ENCODE results near the gene CCDC171. TPM values are rescaled to one million over a fixed set of nuclear protein-coding genes. Genes with fewer than 3 reads are reported as not detected.
A peak's percentile ranks its signal among the peaks of the same experiment; 100 is the strongest.

CCDC171 gene
- total RNA-seq, 1 donor from 2014 or later, result 1.2 TPM

DNA sequence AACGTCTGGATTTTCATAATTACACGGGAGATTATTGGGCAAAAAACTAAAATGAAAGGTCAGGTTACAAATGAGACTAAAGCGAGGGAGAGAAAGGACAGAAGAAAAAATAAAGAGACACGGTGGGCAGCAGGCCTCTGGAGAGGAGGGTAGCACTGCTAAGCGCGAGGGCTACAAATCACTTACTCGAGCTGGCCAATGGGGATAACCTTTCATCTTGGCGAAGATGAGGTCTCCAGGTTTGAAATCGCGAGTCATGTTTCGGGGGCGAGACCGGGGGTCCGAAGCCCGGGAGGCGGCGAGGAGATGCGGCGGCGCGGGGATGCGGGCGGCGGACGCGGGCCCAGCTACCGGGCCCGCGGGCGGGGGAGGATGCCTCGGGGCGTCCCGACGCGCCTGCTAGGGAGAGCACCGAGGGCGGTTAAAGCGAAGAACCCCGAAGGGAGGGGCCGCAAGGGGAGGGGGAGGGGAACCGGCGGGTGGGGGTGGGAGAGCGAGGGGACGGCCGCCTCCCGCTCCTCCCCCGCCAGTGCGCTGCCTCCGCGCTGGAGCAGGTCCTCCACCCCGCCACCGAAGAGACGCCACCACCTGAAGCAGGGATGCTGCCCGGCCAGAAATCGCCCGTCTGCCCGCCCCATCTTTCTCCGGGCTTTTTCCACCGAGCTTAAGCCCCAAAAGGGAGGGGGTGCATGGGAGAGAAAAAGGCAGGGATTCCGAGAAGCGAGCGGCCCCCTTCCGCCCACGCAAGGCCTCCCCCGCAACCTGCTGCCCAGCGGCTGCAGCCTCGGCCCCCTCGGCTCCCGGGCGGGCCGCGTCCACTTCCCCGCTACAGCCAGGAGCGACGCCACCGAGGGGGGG lies 42.7 kb upstream of the CCDC171 start:
- H3K4me3 ChIP-seq (ENCODE audit: insufficient read depth, low read depth, low read length), result peak overlapping the region; percentile 81
- Mint-ChIP-seq H3K27me3 (ENCODE audit: low read depth, unreplicated experiment) (no peaks in the 10 kb centered on the region), H3K9me3 (ENCODE audit: unreplicated experiment) (no peaks in the 10 kb centered on the region), H3K4me1 (ENCODE audit: low read depth, unreplicated experiment) (no peaks in the 10 kb centered on the region), H3K4me3 (ENCODE audit: unreplicated experiment) (peak overlapping the region; percentile 99), H3K36me3 (ENCODE audit: low read depth, unreplicated experiment) (no peaks in the 10 kb centered on the region), H3K27ac (ENCODE audit: unreplicated experiment) (peak overlapping the region; percentile 84)
- no peak for DNase-seq (ENCODE audit: low read depth)
- no peak for FAIRE-seq
- peak overlapping the region; percentile 94 for H3K4me2 ChIP-seq (ENCODE audit: low read length)
- H4K20me1 ChIP-seq (ENCODE audit: insufficient read depth, low read length), result peaks cover 4% of the 10 kb centered on the region
- H2AFZ ChIP-seq (ENCODE audit: low read depth, low read length), result peak overlapping the region; percentile 97
- peaks cover 6% of the 10 kb centered on the region for H3K36me3 ChIP-seq (ENCODE audit: insufficient read depth, low read length)
- H3K79me2 ChIP-seq (ENCODE audit: insufficient read depth, low read length), result peaks cover 27% of the 10 kb centered on the region
- no peaks in the 10 kb centered on the region for H3K27me3 ChIP-seq (ENCODE audit: insufficient read depth, low read length)
- peaks cover 8% of the 10 kb centered on the region for H3K4me1 ChIP-seq (ENCODE audit: insufficient read depth, low read length)
- peak overlapping the region; percentile 96 for H3K9ac ChIP-seq (ENCODE audit: low read length)
- H3K27ac ChIP-seq (ENCODE audit: low read depth, low read length), result peak overlapping the region; percentile 98
- no peak for TF ChIP-seq EZH2 (IDR thresholded peaks at IDR 0.05; ENCODE audit: insufficient read depth, low read length)
- TF ChIP-seq, protein P1, sequence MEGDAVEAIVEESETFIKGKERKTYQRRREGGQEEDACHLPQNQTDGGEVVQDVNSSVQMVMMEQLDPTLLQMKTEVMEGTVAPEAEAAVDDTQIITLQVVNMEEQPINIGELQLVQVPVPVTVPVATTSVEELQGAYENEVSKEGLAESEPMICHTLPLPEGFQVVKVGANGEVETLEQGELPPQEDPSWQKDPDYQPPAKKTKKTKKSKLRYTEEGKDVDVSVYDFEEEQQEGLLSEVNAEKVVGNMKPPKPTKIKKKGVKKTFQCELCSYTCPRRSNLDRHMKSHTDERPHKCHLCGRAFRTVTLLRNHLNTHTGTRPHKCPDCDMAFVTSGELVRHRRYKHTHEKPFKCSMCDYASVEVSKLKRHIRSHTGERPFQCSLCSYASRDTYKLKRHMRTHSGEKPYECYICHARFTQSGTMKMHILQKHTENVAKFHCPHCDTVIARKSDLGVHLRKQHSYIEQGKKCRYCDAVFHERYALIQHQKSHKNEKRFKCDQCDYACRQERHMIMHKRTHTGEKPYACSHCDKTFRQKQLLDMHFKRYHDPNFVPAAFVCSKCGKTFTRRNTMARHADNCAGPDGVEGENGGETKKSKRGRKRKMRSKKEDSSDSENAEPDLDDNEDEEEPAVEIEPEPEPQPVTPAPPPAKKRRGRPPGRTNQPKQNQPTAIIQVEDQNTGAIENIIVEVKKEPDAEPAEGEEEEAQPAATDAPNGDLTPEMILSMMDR (IDR thresholded peaks at IDR 0.05; ENCODE audit: insufficient read depth, low read depth, low read length), result no peak
- no peaks in the 10 kb centered on the region for H3K9me3 ChIP-seq (ENCODE audit: insufficient read depth, low read depth, low read length)

DNA sequence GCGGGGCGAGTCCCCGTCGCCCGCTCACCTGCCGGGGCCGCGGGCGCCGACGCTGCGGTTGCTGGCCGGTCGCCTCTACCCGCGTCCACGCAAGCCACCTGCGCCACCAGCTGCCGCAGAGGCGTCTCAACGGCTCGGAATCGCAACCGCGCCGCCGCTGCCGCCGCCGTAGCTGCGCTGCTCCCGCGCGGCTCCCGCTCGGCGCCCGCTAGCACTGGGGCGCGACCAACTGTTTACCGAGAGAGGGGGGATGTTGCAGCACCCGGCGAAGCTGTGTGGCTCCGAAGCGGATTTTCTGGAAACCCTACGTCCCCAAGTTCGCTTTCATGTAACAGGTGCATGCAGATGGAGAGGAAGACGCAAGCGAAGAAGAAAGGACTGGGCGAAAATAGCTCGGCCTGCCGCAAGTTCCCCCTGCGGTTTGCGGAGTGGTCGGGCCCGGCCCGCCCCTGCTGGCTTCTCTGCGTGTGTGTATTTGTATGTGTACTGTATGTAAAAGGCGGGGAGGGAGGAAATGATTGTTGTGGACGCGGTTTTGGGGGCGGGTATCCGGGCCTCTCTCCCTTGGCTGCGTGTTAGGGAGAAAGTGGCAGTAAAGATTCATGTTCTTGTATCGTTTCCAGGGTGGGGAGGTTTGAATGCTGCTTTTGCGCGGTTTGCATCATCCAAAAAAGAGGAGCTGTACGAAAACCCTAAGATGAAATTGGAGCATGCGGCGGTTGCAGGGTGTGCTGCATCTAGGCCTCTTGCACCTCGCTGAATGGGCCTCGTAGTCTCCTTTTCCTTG lies 41.9 kb upstream of the CCDC171 start, which contains the start of gene PSIP1:
Gene PSIP1, minus strand, starts transcription at position 182 of the 787 bp plus-strand sequence. CDS start 782 bp downstream, outside the sequence.
- peaks cover under 1% of the 10 kb centered on the region for H3K36me3 ChIP-seq (ENCODE audit: insufficient read depth, low read length)
- H3K4me3 Mint-ChIP-seq (ENCODE audit: unreplicated experiment), result peak within 1 kb of the TSS; percentile 99
- H3K9ac ChIP-seq (ENCODE audit: low read length), result peak within 1 kb of the TSS; percentile 96
- peaks cover 8% of the 10 kb centered on the region for H3K4me1 ChIP-seq (ENCODE audit: insufficient read depth, low read length)
- TF ChIP-seq, protein P1 (IDR thresholded peaks at IDR 0.05; ENCODE audit: insufficient read depth, low read depth, low read length), result no peak
- no peak for TF ChIP-seq EZH2 (IDR thresholded peaks at IDR 0.05; ENCODE audit: insufficient read depth, low read length)
- H3K4me1 Mint-ChIP-seq (ENCODE audit: low read depth, unreplicated experiment), result no peaks in the 10 kb centered on the region
- peak within 1 kb of the TSS; percentile 94 for H3K4me2 ChIP-seq (ENCODE audit: low read length)
- H4K20me1 ChIP-seq (ENCODE audit: insufficient read depth, low read length), result peaks cover 4% of the 10 kb centered on the region
- no peaks in the 10 kb centered on the region for H3K9me3 ChIP-seq (ENCODE audit: insufficient read depth, low read depth, low read length)
- no peaks in the 10 kb centered on the region for H3K27me3 ChIP-seq (ENCODE audit: insufficient read depth, low read length)
- H3K9me3 Mint-ChIP-seq (ENCODE audit: unreplicated experiment), result no peaks in the 10 kb centered on the region
- no peaks in the 10 kb centered on the region for H3K36me3 Mint-ChIP-seq (ENCODE audit: low read depth, unreplicated experiment)
- no peak for FAIRE-seq
- peak within 1 kb of the TSS; percentile 81 for H3K4me3 ChIP-seq (ENCODE audit: insufficient read depth, low read depth, low read length)
- H3K27ac ChIP-seq (ENCODE audit: low read depth, low read length), result peak within 1 kb of the TSS; percentile 98
- DNase-seq (ENCODE audit: low read depth), result peak; percentile 69
- H2AFZ ChIP-seq (ENCODE audit: low read depth, low read length), result peak within 1 kb of the TSS; percentile 97
- no peaks in the 10 kb centered on the region for H3K27me3 Mint-ChIP-seq (ENCODE audit: low read depth, unreplicated experiment)
- H3K79me2 ChIP-seq (ENCODE audit: insufficient read depth, low read length), result peaks cover 27% of the 10 kb centered on the region
- peak within 1 kb of the TSS; percentile 100 for H3K27ac Mint-ChIP-seq (ENCODE audit: unreplicated experiment)

Data from astrocyte (in vitro differentiated cells and primary cell).